NB4 (cell line): ENCODE results near the gene CARNS1.

Experiments
- DNase-seq: peaks from one replicate; pipeline ENCODE4 v3.0.0; 2010; ENCODE audit warnings: low read depth
- H3K4me3 ChIP-seq: one replicate; pipeline ENCODE4 v1.5.1; 2011; ENCODE audit warnings: mild to moderate bottlenecking, low read depth, low read length, moderate library complexity
- CTCF ChIP-seq: IDR thresholded peaks from one replicate; pipeline ENCODE4 v1.5.1; 2012; ENCODE audit warnings: low read depth, low read length
- MAX ChIP-seq: IDR thresholded peaks from 2 replicates; pipeline ENCODE4 v1.6.1; 2011; ENCODE audit warnings: low read depth, low read length
- MYC ChIP-seq: IDR thresholded peaks from 2 replicates; pipeline ENCODE4 v1.6.1; 2011; ENCODE audit warnings: low read depth, low read length
- POLR2A ChIP-seq: IDR thresholded peaks from 2 replicates; pipeline ENCODE4 v1.6.1; 2011; ENCODE audit warnings: mild to moderate bottlenecking; ENCODE audit not compliant: insufficient read length; ENCODE audit errors: extremely low read depth

The CARNS1 gene

GRCh38 chr11:67367761-67368227 lies 47.7 kb upstream of the CARNS1 start:
- TF ChIP-seq POLR2A, result no peak
- TF ChIP-seq MYC, result no peak
- TF ChIP-seq MAX, result no peak
- no peak for TF ChIP-seq CTCF
- no peak overlapping the region for H3K4me3 ChIP-seq
- DNase-seq, result no peak

DNA sequence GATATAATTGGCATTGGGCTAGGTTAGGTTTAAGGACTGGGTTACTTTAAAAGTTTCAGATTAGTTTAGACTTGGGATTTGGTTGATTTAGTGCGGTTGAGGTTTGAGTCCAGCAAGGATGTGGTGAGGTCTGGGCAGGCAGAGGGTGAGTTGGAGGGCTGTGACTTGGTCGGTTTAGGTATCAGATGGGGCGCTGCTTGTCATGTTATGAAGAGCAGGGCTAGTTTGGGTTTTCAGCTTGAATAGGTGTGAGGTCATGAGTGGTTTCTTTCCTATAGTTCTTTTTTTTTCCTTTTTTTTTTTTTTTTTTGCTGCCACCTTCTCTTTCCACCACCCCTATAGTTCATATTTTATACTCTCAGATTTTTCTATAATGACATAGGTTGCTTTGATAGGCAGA lies 46.9 kb upstream of the CARNS1 start:
- DNase-seq, result no peak
- TF ChIP-seq MAX (no peak), CTCF (no peak), POLR2A (no peak)
- no peak overlapping the region for H3K4me3 ChIP-seq

- no peak for DNase-seq
- no peak for TF ChIP-seq MYC
- no peak for TF ChIP-seq POLR2A
- no peak for TF ChIP-seq MAX
- no peak overlapping the region for H3K4me3 ChIP-seq
Observed at GRCh38 chr11:67369275-67369674, 46.2 kb upstream of the CARNS1 start.

DNA sequence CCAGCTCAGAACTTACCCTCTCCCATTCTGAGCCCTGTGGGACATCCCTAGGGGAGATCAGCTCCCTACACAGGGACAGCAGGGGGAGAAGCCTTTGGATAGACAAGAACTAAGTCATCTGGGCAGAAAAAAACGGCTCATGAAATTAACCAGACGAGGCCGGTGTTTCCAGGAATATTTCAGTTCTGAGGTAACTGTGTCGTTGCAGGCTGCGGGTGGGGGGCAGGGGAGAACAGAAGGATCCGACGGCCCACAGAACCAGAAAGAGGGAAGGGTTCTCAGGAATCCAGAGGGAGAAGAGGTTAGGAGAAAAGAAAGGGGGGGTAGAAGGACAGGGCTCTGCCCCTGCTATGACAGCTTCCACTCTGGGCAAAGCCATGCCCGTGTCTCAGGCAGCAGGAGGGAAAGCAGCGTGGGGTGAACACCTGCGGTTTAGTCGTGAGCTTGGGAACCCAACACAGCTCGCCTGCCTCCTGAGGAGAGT lies 45.6 kb upstream of the CARNS1 start:
- TF ChIP-seq MYC, result no peak
- TF ChIP-seq POLR2A, result no peak
- no peak for TF ChIP-seq MAX
- TF ChIP-seq CTCF, result no peak
- DNase-seq, result no peak
- no peak overlapping the region for H3K4me3 ChIP-seq

- peak; percentile 39; the same call in 1 of the 2 replicates for TF ChIP-seq MAX
- no peak for TF ChIP-seq POLR2A
- DNase-seq, result no peak
- H3K4me3 ChIP-seq, result no peak overlapping the region
Observed at GRCh38 chr11:67370351-67371076, 45.0 kb upstream of the CARNS1 start.

- TF ChIP-seq MAX (no peak), CTCF (peak; percentile 58)
Observed at GRCh38 chr11:67371189-67371910, 44.1 kb upstream of the CARNS1 start.

More at GRCh38 chr11:67371189-67371910, 44.1 kb upstream of the CARNS1 start:
- peak; percentile 82 for DNase-seq
- H3K4me3 ChIP-seq, result peak overlapping the region; percentile 47
